CD1c-positive myeloid dendritic cell (primary cell): Measurements from ENCODE around the gene IFT122.
"Not testable (repeated sequence)": the region's sequence is repeated elsewhere in the genome, so short reads cannot be mapped to it uniquely, and the experiment has no call there.

Experiments used
- DNase-seq: peaks from one replicate; pipeline ENCODE4 v3.0.0-alpha.2; 2016; ENCODE audit errors: extremely low spot score

IFT122 gene

GRCh38 chr3:129495006-129495639 lies 55.1 kb downstream of the IFT122 start:
- not testable (repeated sequence) for DNase-seq

- DNase-seq: not testable (repeated sequence)
Measured at GRCh38 chr3:129497876-129498275, 57.9 kb downstream of the IFT122 start.

GRCh38 chr3:129498603-129499488 lies 58.8 kb downstream of the IFT122 start:
- not testable (repeated sequence) for DNase-seq

GRCh38 chr3:129499604-129500333 lies 59.7 kb downstream of the IFT122 start:
- DNase-seq: not testable (repeated sequence)

GRCh38 chr3:129500334-129500658 lies 60.3 kb downstream of the IFT122 start:
- DNase-seq: no peak

GRCh38 chr3:129501630-129502029 lies 61.6 kb downstream of the IFT122 start:
- no peak for DNase-seq

GRCh38 chr3:129502641-129503408 lies 62.8 kb downstream of the IFT122 start:
- DNase-seq: no peak

- DNase-seq: no peak
Measured at GRCh38 chr3:129503471-129504291, 63.7 kb downstream of the IFT122 start.

GRCh38 chr3:129504471-129505100 lies 64.6 kb downstream of the IFT122 start:
- no peak for DNase-seq

GRCh38 chr3:129505341-129505740 lies 65.3 kb downstream of the IFT122 start:
- no peak for DNase-seq

GRCh38 chr3:129506231-129506742 lies 66.3 kb downstream of the IFT122 start:
- DNase-seq: no peak

GRCh38 chr3:129507181-129507831 lies 67.3 kb downstream of the IFT122 start:
- no peak for DNase-seq

GRCh38 chr3:129512595-129512994 lies 72.6 kb downstream of the IFT122 start:
- DNase-seq: no peak

GRCh38 chr3:129513705-129514104 lies 73.7 kb downstream of the IFT122 start:
- DNase-seq: no peak

- DNase-seq: no peak
Measured at GRCh38 chr3:129514110-129514509, 74.1 kb downstream of the IFT122 start.

- DNase-seq: no peak
Measured at GRCh38 chr3:129514563-129514962, 74.5 kb downstream of the IFT122 start.

- not testable (repeated sequence) for DNase-seq
Measured at GRCh38 chr3:129515108-129515820, 75.2 kb downstream of the IFT122 start.

- DNase-seq: not testable (repeated sequence)
Measured at GRCh38 chr3:129515821-129516432, 75.9 kb downstream of the IFT122 start.

GRCh38 chr3:129517516-129517915 lies 77.5 kb downstream of the IFT122 start:
- no peak for DNase-seq
